Measurements from ENCODE around the gene GPD2. TPM values are rescaled to one million over a fixed set of nuclear protein-coding genes. Genes with fewer than 3 reads are reported as not detected.

Gene GPD2
- total and polyA plus RNA-seq, 2 of the 13 experiments (the other 11 are each of a cell fraction or from before 2014, with no cell fraction given): not detected

DNA sequence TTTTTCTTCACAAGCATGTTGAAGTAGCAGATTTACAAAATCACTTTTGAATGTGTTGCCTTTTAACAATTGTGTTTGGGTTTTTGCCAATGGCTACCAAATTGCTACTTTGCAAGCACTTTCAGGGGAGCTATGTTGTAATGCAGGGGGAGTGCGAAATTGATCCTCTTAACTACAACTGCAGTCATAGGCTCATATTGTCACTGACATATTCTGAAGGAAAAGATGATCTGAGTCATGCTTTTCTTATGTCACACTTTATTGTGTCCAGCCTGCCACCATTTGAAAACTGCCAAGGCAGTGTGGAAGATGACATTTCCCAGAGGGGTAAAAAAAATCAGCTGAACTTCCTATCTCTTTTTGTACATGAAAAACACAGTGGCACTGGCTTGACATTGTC lies 74.9 kb downstream of the GPD2 start:
- FAIRE-seq: no peak
- no peaks in the 10 kb centered on the region for H3K4me1 ChIP-seq (ENCODE audit: insufficient read depth, low read length)
- H4K20me1 ChIP-seq (ENCODE audit: insufficient read depth, low read length): no peaks in the 10 kb centered on the region
- intact Hi-C loops (cut with micrococcal nuclease; ENCODE audit: unreplicated experiment) (no loop called here), in situ Hi-C loops (cut with HindIII; ENCODE audit: extremely low pct_ligation_motif_present, low pct_unique_long_range_greater_than_20kb) (no loop called here)
- no peak for DNase-seq (ENCODE audit: low spot score)
- H2AFZ ChIP-seq (ENCODE audit: low read length): no peak overlapping the region
- no TSS peak for BruUV-seq (replicated peaks)
- no peak overlapping the region for H3K27ac ChIP-seq (ENCODE audit: extremely low read length, insufficient read depth, low read length)
- no peak overlapping the region for H3K4me3 ChIP-seq (replicated peaks in 1 of 3; ENCODE audit: insufficient read depth in 1 of 3, low read depth in 2 of 3, low read length in 3 of 3)
- 6% methylated on average over 1 of the region's 1 CpG for WGBS (ENCODE audit: low lambda C conversion rate)
- ChIA-PET CTCF (ENCODE audit: low intra/inter-chr PET ratio, low total read pairs) (no interaction called here), POLR2A (no interaction called here)
- H3K9me3 ChIP-seq (ENCODE audit: low read length): no peaks in the 10 kb centered on the region
- no peak overlapping the region for H3K9ac ChIP-seq (ENCODE audit: insufficient read depth, low read depth, low read length)
- no peak for ATAC-seq
- no peaks in the 10 kb centered on the region for H3K79me2 ChIP-seq (ENCODE audit: insufficient read depth, low read length)
- no peak overlapping the region for H3K4me2 ChIP-seq (ENCODE audit: low read depth, low read length)
- H3K27me3 ChIP-seq (ENCODE audit: control insufficient read depth in 1 of 2, insufficient read depth in 2 of 2, low read length in 2 of 2): no peaks in the 10 kb centered on the region
- H3K36me3 ChIP-seq (replicated peaks in 1 of 2; ENCODE audit: control insufficient read depth in 1 of 2, insufficient read depth in 2 of 2, low read length in 2 of 2): no peaks in the 10 kb centered on the region
- no peak for TF ChIP-seq RORA (CRISPR knock-in tag; IDR thresholded peaks at IDR 0.05)
- TF ChIP-seq CREM (IDR thresholded peaks at IDR 0.05): no peak
- TF ChIP-seq CREM (CRISPR knock-in tag; IDR thresholded peaks at IDR 0.05): no peak
- no peak for TF ChIP-seq ZNF557 (CRISPR knock-in tag; IDR thresholded peaks at IDR 0.05)
- no peak for TF ChIP-seq ZNF543 (CRISPR knock-in tag; IDR thresholded peaks at IDR 0.05)
- TF ChIP-seq, protein P1, sequence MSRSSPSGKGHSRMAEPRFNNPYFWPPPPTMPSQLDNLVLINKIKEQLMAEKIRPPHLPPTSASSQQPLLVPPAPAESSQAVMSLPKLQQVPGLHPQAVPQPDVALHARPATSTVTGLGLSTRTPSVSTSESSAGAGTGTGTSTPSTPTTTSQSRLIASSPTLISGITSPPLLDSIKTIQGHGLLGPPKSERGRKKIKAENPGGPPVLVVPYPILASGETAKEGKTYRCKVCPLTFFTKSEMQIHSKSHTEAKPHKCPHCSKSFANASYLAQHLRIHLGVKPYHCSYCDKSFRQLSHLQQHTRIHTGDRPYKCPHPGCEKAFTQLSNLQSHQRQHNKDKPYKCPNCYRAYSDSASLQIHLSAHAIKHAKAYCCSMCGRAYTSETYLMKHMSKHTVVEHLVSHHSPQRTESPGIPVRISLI (CRISPR knock-in tag; IDR thresholded peaks at IDR 0.05; ENCODE audit: borderline replicate concordance): no peak
- TF ChIP-seq, protein P2, sequence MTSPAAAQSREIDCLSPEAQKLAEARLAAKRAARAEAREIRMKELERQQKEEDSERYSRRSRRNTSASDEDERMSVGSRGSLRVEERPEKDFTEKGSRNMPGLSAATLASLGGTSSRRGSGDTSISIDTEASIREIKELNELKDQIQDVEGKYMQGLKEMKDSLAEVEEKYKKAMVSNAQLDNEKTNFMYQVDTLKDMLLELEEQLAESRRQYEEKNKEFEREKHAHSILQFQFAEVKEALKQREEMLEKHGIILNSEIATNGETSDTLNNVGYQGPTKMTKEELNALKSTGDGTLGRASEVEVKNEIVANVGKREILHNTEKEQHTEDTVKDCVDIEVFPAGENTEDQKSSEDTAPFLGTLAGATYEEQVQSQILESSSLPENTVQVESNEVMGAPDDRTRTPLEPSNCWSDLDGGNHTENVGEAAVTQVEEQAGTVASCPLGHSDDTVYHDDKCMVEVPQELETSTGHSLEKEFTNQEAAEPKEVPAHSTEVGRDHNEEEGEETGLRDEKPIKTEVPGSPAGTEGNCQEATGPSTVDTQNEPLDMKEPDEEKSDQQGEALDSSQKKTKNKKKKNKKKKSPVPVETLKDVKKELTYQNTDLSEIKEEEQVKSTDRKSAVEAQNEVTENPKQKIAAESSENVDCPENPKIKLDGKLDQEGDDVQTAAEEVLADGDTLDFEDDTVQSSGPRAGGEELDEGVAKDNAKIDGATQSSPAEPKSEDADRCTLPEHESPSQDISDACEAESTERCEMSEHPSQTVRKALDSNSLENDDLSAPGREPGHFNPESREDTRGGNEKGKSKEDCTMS (CRISPR knock-in tag; conservative IDR thresholded peaks at IDR 0.05): no peak
- TF ChIP-seq, protein P3, sequence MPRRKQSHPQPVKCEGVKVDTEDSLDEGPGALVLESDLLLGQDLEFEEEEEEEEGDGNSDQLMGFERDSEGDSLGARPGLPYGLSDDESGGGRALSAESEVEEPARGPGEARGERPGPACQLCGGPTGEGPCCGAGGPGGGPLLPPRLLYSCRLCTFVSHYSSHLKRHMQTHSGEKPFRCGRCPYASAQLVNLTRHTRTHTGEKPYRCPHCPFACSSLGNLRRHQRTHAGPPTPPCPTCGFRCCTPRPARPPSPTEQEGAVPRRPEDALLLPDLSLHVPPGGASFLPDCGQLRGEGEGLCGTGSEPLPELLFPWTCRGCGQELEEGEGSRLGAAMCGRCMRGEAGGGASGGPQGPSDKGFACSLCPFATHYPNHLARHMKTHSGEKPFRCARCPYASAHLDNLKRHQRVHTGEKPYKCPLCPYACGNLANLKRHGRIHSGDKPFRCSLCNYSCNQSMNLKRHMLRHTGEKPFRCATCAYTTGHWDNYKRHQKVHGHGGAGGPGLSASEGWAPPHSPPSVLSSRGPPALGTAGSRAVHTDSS (CRISPR knock-in tag; conservative IDR thresholded peaks at IDR 0.05): no peak
- no peak for TF ChIP-seq PHF8 (CRISPR knock-in tag; IDR thresholded peaks at IDR 0.05)
- no peak for TF ChIP-seq ZSCAN22 (CRISPR knock-in tag; IDR thresholded peaks at IDR 0.05)
- TF ChIP-seq BRD4 (CRISPR knock-in tag; IDR thresholded peaks at IDR 0.05): no peak
- TF ChIP-seq, protein P4, sequence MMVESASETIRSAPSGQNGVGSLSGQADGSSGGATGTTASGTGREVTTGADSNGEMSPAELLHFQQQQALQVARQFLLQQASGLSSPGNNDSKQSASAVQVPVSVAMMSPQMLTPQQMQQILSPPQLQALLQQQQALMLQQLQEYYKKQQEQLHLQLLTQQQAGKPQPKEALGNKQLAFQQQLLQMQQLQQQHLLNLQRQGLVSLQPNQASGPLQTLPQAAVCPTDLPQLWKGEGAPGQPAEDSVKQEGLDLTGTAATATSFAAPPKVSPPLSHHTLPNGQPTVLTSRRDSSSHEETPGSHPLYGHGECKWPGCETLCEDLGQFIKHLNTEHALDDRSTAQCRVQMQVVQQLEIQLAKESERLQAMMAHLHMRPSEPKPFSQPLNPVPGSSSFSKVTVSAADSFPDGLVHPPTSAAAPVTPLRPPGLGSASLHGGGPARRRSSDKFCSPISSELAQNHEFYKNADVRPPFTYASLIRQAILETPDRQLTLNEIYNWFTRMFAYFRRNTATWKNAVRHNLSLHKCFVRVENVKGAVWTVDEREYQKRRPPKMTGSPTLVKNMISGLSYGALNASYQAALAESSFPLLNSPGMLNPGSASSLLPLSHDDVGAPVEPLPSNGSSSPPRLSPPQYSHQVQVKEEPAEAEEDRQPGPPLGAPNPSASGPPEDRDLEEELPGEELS (CRISPR knock-in tag; IDR thresholded peaks at IDR 0.05): no peak
- TF ChIP-seq, protein P5, sequence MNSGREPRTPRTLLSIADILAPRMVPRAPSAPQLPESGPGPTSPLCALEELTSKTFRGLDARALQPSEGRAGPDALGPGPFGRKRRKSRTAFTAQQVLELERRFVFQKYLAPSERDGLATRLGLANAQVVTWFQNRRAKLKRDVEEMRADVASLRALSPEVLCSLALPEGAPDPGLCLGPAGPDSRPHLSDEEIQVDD (CRISPR knock-in tag; IDR thresholded peaks at IDR 0.05; ENCODE audit: borderline replicate concordance): no peak
- TF ChIP-seq, protein P6, sequence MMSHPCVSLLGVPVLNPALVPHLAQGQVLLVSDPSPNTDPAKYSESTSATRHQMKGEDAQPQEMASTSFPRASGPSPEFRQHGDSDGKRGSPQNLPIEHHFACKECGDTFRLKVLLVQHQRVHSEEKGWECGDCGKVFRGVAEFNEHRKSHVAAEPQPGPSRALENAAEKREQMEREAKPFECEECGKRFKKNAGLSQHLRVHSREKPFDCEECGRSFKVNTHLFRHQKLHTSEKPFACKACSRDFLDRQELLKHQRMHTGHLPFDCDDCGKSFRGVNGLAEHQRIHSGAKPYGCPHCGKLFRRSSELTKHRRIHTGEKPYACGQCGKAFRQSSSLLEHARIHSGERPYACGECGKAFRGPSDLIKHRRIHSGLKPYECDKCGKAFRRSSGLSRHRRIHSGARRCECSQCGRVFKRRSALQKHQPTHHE (CRISPR knock-in tag; IDR thresholded peaks at IDR 0.05; ENCODE audit: borderline replicate concordance): no peak
- no peak for TF ChIP-seq DNMT1 (CRISPR knock-in tag; IDR thresholded peaks at IDR 0.05)
